Activated T-cell treated with anti-CD3 and anti-CD28 coated beads for 1 hour (primary cell): ENCODE results near the gene SLCO2A1.

Experiments
- DNase-seq: peaks from one replicate; pipeline ENCODE4 v3.0.0-alpha.2; 2020; ENCODE audit warnings: low read depth

SLCO2A1 gene

GRCh38 chr3:133933097-133934024, 96.4 kb downstream of the SLCO2A1 start:
- DNase-seq, result no peak

- DNase-seq, result no peak
Observed at GRCh38 chr3:133932009-133932408, 97.7 kb downstream of the SLCO2A1 start.

- DNase-seq, result no peak
Observed at GRCh38 chr3:133931084-133931483, 98.6 kb downstream of the SLCO2A1 start.

GRCh38 chr3:133930341-133930933, 99.3 kb downstream of the SLCO2A1 start:
- no peak for DNase-seq

GRCh38 chr3:133928903-133929607, 100.7 kb downstream of the SLCO2A1 start:
- DNase-seq, result no peak

- no peak for DNase-seq
Observed at GRCh38 chr3:133928136-133928893, 101.4 kb downstream of the SLCO2A1 start.

GRCh38 chr3:133927540-133928066, 102.1 kb downstream of the SLCO2A1 start:
- DNase-seq, result peak; percentile 77

- DNase-seq, result no peak
Observed at GRCh38 chr3:133926736-133927539, 102.8 kb downstream of the SLCO2A1 start.

- DNase-seq, result no peak
Observed at GRCh38 chr3:133925960-133926735, 103.6 kb downstream of the SLCO2A1 start.

GRCh38 chr3:133924041-133924440, 105.7 kb downstream of the SLCO2A1 start:
- DNase-seq, result no peak

- no peak for DNase-seq
Observed at GRCh38 chr3:133921592-133921991, 108.1 kb downstream of the SLCO2A1 start.

GRCh38 chr3:133917144-133917543, 112.6 kb downstream of the SLCO2A1 start:
- DNase-seq, result no peak

GRCh38 chr3:133915685-133916658, 113.8 kb downstream of the SLCO2A1 start:
- no peak for DNase-seq

GRCh38 chr3:133914839-133915600, 114.7 kb downstream of the SLCO2A1 start:
- DNase-seq, result no peak

- DNase-seq, result no peak
Observed at GRCh38 chr3:133910422-133910821, 119.3 kb downstream of the SLCO2A1 start.

- no peak for DNase-seq
Observed at GRCh38 chr3:133905376-133905775, 124.3 kb downstream of the SLCO2A1 start.

- DNase-seq, result no peak
Observed at GRCh38 chr3:133901847-133902246, 127.9 kb downstream of the SLCO2A1 start.

- no peak for DNase-seq
Observed at GRCh38 chr3:133901083-133901482, 128.6 kb downstream of the SLCO2A1 start.
